GM21825 (cell line): Measurements from ENCODE around the gene PIP5KL1.

Experiments
- ATAC-seq: cut with Tn5 transposase; IDR thresholded peaks from one replicate; pipeline ENCODE4 v1.9.1; 2021; ENCODE audit warnings: mild to moderate bottlenecking, moderate library complexity; ENCODE audit not compliant: unreplicated experiment

PIP5KL1 gene

GRCh38 chr9:127968700-127969383, 38.3 kb upstream of the PIP5KL1 start:
- ATAC-seq, result no peak

- no peak for ATAC-seq
Observed at GRCh38 chr9:127968042-127968441, 37.5 kb upstream of the PIP5KL1 start.

GRCh38 chr9:127967151-127967809, 36.7 kb upstream of the PIP5KL1 start:
- ATAC-seq, result no peak

- no peak for ATAC-seq
Observed at GRCh38 chr9:127966416-127967150, 36.0 kb upstream of the PIP5KL1 start.

- no peak for ATAC-seq
Observed at GRCh38 chr9:127965953-127966352, 35.4 kb upstream of the PIP5KL1 start.

GRCh38 chr9:127963359-127964064, 32.9 kb upstream of the PIP5KL1 start:
- ATAC-seq, result no peak

- ATAC-seq, result no peak
Observed at GRCh38 chr9:127963041-127963358, 32.4 kb upstream of the PIP5KL1 start.

- no peak for ATAC-seq
Observed at GRCh38 chr9:127962278-127962677, 31.7 kb upstream of the PIP5KL1 start.

GRCh38 chr9:127961613-127962155, 31.1 kb upstream of the PIP5KL1 start:
- no peak for ATAC-seq

GRCh38 chr9:127961155-127961490, 30.5 kb upstream of the PIP5KL1 start:
- ATAC-seq, result no peak

GRCh38 chr9:127960410-127961154, 30.0 kb upstream of the PIP5KL1 start:
- no peak for ATAC-seq

- no peak for ATAC-seq
Observed at GRCh38 chr9:127959841-127960409, 29.3 kb upstream of the PIP5KL1 start.

- ATAC-seq, result no peak
Observed at GRCh38 chr9:127959398-127959797, 28.8 kb upstream of the PIP5KL1 start.

GRCh38 chr9:127958728-127959127, 28.2 kb upstream of the PIP5KL1 start:
- ATAC-seq, result no peak

- no peak for ATAC-seq
Observed at GRCh38 chr9:127955294-127956015, 24.9 kb upstream of the PIP5KL1 start.

- ATAC-seq, result no peak
Observed at GRCh38 chr9:127954831-127955293, 24.3 kb upstream of the PIP5KL1 start.

GRCh38 chr9:127953768-127954505, 23.4 kb upstream of the PIP5KL1 start:
- ATAC-seq, result no peak

- ATAC-seq, result no peak
Observed at GRCh38 chr9:127953154-127953553, 22.6 kb upstream of the PIP5KL1 start.
